ENCODE data around the gene PIP5K1B.

DNA sequence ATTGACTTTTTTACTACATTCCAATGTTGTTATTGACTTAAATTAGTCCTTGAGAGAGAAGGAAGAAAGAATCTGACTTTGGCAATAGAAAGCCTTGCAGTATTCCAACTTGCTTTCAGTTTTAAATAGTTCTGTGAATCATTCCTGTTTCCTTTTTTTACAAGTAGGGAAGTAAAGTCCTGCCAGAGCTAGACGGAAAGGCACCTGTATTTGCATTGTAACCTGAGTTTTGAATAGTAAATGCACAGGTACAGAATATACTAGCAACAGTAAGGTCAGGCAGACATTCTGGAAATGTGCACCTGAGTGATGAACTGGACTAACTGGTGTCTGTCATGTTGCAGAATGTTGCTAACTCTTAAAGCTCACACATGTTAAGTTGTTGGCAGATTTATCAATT lies 208.0 kb downstream of the PIP5K1B start:
- TF ChIP-seq, protein P1, sequence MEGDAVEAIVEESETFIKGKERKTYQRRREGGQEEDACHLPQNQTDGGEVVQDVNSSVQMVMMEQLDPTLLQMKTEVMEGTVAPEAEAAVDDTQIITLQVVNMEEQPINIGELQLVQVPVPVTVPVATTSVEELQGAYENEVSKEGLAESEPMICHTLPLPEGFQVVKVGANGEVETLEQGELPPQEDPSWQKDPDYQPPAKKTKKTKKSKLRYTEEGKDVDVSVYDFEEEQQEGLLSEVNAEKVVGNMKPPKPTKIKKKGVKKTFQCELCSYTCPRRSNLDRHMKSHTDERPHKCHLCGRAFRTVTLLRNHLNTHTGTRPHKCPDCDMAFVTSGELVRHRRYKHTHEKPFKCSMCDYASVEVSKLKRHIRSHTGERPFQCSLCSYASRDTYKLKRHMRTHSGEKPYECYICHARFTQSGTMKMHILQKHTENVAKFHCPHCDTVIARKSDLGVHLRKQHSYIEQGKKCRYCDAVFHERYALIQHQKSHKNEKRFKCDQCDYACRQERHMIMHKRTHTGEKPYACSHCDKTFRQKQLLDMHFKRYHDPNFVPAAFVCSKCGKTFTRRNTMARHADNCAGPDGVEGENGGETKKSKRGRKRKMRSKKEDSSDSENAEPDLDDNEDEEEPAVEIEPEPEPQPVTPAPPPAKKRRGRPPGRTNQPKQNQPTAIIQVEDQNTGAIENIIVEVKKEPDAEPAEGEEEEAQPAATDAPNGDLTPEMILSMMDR (conservative IDR thresholded peaks at IDR 0.05; ENCODE audit: low read length): no peak
- no peak for TF ChIP-seq EZH2phosphoT487 (IDR thresholded peaks at IDR 0.05; ENCODE audit: borderline replicate concordance, low read depth, low read length)

Measured in OCI-LY7 (cell line).